Astrocyte (in vitro differentiated cells and primary cell): ENCODE data around the gene TPRG1. TPM values are rescaled to one million over a fixed set of nuclear protein-coding genes. Genes with fewer than 3 reads are reported as not detected.

Experiments used
- DNase-seq: peaks from one replicate; pipeline ENCODE4 v3.0.0-alpha.2; 2010; ENCODE audit warnings: low read depth
- FAIRE-seq: peaks from 2 replicates; lab custom pipeline; 2011; peaks lifted over from hg19 to GRCh38; lab: Jason Lieb, UNC
- H2AFZ ChIP-seq: 2 replicates; pipeline ENCODE4 v1.6.0; 2012; ENCODE audit warnings: low read depth, low read length, inconsistent platforms
- H3K27ac ChIP-seq: 2 replicates; pipeline ENCODE4 v1.5.1; 2011; ENCODE audit warnings: low read depth, low read length, inconsistent platforms
- H3K27me3 ChIP-seq: 2 replicates; pipeline ENCODE4 v1.6.0; 2011; ENCODE audit warnings: low read length, inconsistent platforms; ENCODE audit not compliant: insufficient read depth
- H3K36me3 ChIP-seq: 2 replicates; pipeline ENCODE4 v1.5.1; 2011; ENCODE audit warnings: low read length, inconsistent platforms; ENCODE audit not compliant: insufficient read depth
- H3K4me1 ChIP-seq: 2 replicates; pipeline ENCODE4 v1.5.1; 2011; ENCODE audit warnings: low read length, inconsistent platforms; ENCODE audit not compliant: insufficient read depth
- H3K4me2 ChIP-seq: 2 replicates; pipeline ENCODE4 v1.6.0; 2012; ENCODE audit warnings: low read length, inconsistent platforms
- H3K4me3 ChIP-seq: 2 replicates; pipeline ENCODE4 v1.5.1; 2011; ENCODE audit warnings: low read depth, mild to moderate bottlenecking, low read length, inconsistent platforms; ENCODE audit not compliant: insufficient read depth
- H3K79me2 ChIP-seq: 2 replicates; pipeline ENCODE4 v1.6.0; 2012; ENCODE audit warnings: mild to moderate bottlenecking, low read length, inconsistent platforms; ENCODE audit not compliant: insufficient read depth
- H3K9ac ChIP-seq: 2 replicates; pipeline ENCODE4 v1.6.0; 2012; ENCODE audit warnings: mild to moderate bottlenecking, low read length, inconsistent platforms
- H3K9me3 ChIP-seq: 2 replicates; pipeline ENCODE4 v1.5.1; 2012; ENCODE audit warnings: low read depth, mild to moderate bottlenecking, low read length, inconsistent platforms; ENCODE audit not compliant: insufficient read depth
- H4K20me1 ChIP-seq: 2 replicates; pipeline ENCODE4 v1.6.0; 2012; ENCODE audit warnings: low read length, inconsistent platforms; ENCODE audit not compliant: insufficient read depth
- H3K27ac Mint-ChIP-seq: one replicate; pipeline ENCODE4 v1.8.0; 2021; ENCODE audit warnings: mild to moderate bottlenecking, mixed read lengths; ENCODE audit not compliant: unreplicated experiment
- H3K27me3 Mint-ChIP-seq: one replicate; pipeline ENCODE4 v1.8.0; 2021; ENCODE audit warnings: low read depth, mixed read lengths; ENCODE audit not compliant: unreplicated experiment
- H3K36me3 Mint-ChIP-seq: one replicate; pipeline ENCODE4 v1.8.0; 2021; ENCODE audit warnings: low read depth, mixed read lengths; ENCODE audit not compliant: unreplicated experiment
- H3K4me1 Mint-ChIP-seq: one replicate; pipeline ENCODE4 v1.8.0; 2021; ENCODE audit warnings: low read depth, mixed read lengths; ENCODE audit not compliant: unreplicated experiment
- H3K4me3 Mint-ChIP-seq: one replicate; pipeline ENCODE4 v1.8.0; 2021; ENCODE audit warnings: mild to moderate bottlenecking, moderate library complexity, mixed read lengths; ENCODE audit not compliant: unreplicated experiment
- H3K9me3 Mint-ChIP-seq: one replicate; pipeline ENCODE4 v1.8.0; 2021; ENCODE audit warnings: mild to moderate bottlenecking, mixed read lengths; ENCODE audit not compliant: unreplicated experiment
- CTCF ChIP-seq: IDR thresholded peaks from 2 replicates; pipeline ENCODE4 v1.5.1; 2011; ENCODE audit warnings: low read depth, mild to moderate bottlenecking, inconsistent platforms, low read length, moderate library complexity; ENCODE audit not compliant: insufficient read depth
- EZH2 ChIP-seq: IDR thresholded peaks from 2 replicates; pipeline ENCODE4 v1.6.1; 2012; ENCODE audit warnings: mild to moderate bottlenecking, low read length, inconsistent platforms; ENCODE audit not compliant: insufficient read depth
- total RNA-seq: library from RNA; stranded (reverse); gene quantifications from 2 replicates; pipeline ENCODE4 v1.2.1, GENCODE V29; 2021

TPRG1 gene
- total RNA-seq, 1 donor from 2014 or later: 1.1 TPM

GRCh38 chr3:189353318-189353965 lies 181.7 kb downstream of the TPRG1 start:
- peaks cover 2% of the 10 kb centered on the region for H3K36me3 Mint-ChIP-seq
- Histone ChIP-seq H3K9ac (no peak overlapping the region), H3K27me3 (peaks cover 2% of the 10 kb centered on the region), H3K27ac (no peak overlapping the region), H3K36me3 (no peaks in the 10 kb centered on the region), H3K79me2 (no peaks in the 10 kb centered on the region), H3K9me3 (no peaks in the 10 kb centered on the region), H3K4me3 (no peak overlapping the region), H3K4me2 (no peak overlapping the region), H2AFZ (no peak overlapping the region), H3K4me1 (peaks cover 7% of the 10 kb centered on the region), H4K20me1 (no peaks in the 10 kb centered on the region)
- peaks cover 25% of the 10 kb centered on the region for H3K4me1 Mint-ChIP-seq
- no peaks in the 10 kb centered on the region for H3K9me3 Mint-ChIP-seq
- H3K27ac Mint-ChIP-seq: no peak overlapping the region
- TF ChIP-seq EZH2: no peak
- no peak for TF ChIP-seq CTCF
- FAIRE-seq (no peak), DNase-seq (no peak)
- H3K4me3 Mint-ChIP-seq: no peak overlapping the region
- H3K27me3 Mint-ChIP-seq: no peaks in the 10 kb centered on the region

- no peaks in the 10 kb centered on the region for H3K79me2 ChIP-seq
- DNase-seq (no peak), FAIRE-seq (peak; percentile 43)
- no peaks in the 10 kb centered on the region for H3K36me3 ChIP-seq
- H3K4me2 ChIP-seq: no peak overlapping the region
- H3K4me1 ChIP-seq: peaks cover 7% of the 10 kb centered on the region
- Mint-ChIP-seq H3K4me1 (peaks cover 25% of the 10 kb centered on the region), H3K36me3 (peaks cover 2% of the 10 kb centered on the region), H3K9me3 (no peaks in the 10 kb centered on the region), H3K4me3 (no peak overlapping the region), H3K27ac (peak overlapping the region; percentile 91), H3K27me3 (no peaks in the 10 kb centered on the region)
- no peaks in the 10 kb centered on the region for H3K27me3 ChIP-seq
- H3K9me3 ChIP-seq: no peaks in the 10 kb centered on the region
- H3K4me3 ChIP-seq: no peak overlapping the region
- TF ChIP-seq CTCF (no peak), EZH2 (no peak)
- no peak overlapping the region for H2AFZ ChIP-seq
- H3K9ac ChIP-seq: no peak overlapping the region
- no peaks in the 10 kb centered on the region for H4K20me1 ChIP-seq
- no peak overlapping the region for H3K27ac ChIP-seq
Observed at GRCh38 chr3:189353988-189354889, 182.5 kb downstream of the TPRG1 start.

- no peaks in the 10 kb centered on the region for H3K9me3 Mint-ChIP-seq
- Histone ChIP-seq H3K4me3 (no peak overlapping the region), H2AFZ (no peak overlapping the region), H3K36me3 (no peaks in the 10 kb centered on the region), H3K9ac (no peak overlapping the region), H3K27me3 (no peaks in the 10 kb centered on the region), H3K4me1 (peaks cover 7% of the 10 kb centered on the region), H3K4me2 (peak overlapping the region; percentile 32), H3K27ac (no peak overlapping the region), H3K79me2 (no peaks in the 10 kb centered on the region), H4K20me1 (no peaks in the 10 kb centered on the region), H3K9me3 (no peaks in the 10 kb centered on the region)
- peak overlapping the region; percentile 91 for H3K27ac Mint-ChIP-seq
- no peak for TF ChIP-seq EZH2
- H3K4me1 Mint-ChIP-seq: peaks cover 26% of the 10 kb centered on the region
- no peak overlapping the region for H3K4me3 Mint-ChIP-seq
- FAIRE-seq (no peak), DNase-seq (no peak)
- peaks cover 2% of the 10 kb centered on the region for H3K36me3 Mint-ChIP-seq
- no peaks in the 10 kb centered on the region for H3K27me3 Mint-ChIP-seq
Observed at GRCh38 chr3:189355115-189355480, 183.3 kb downstream of the TPRG1 start.
